ENCODE results near the gene SPPL2B. TPM values are rescaled to one million over a fixed set of nuclear protein-coding genes. Genes with fewer than 3 reads are reported as not detected.
A peak's percentile ranks its signal among the peaks of the same experiment; 100 is the strongest.
"Not testable (repeated sequence)": the region's sequence is repeated elsewhere in the genome, so short reads cannot be mapped to it uniquely, and the experiment has no call there.

SPPL2B gene
- total and polyA plus RNA-seq, 8 donors: 13.6 to 450 (median 74.1) TPM

- no peaks in the 10 kb centered on the region for H3K27me3 ChIP-seq
- TF ChIP-seq EP300 (IDR thresholded peaks at IDR 0.05) (no peak), POLR2A (IDR thresholded peaks at IDR 0.05) (no peak), POLR2AphosphoS5 (IDR thresholded peaks at IDR 0.05) (no peak), CTCF (IDR thresholded peaks at IDR 0.05) (no peak)
- peaks cover 0 to 17% (median 10%) of the 10 kb centered on the region in 4 donors for H3K4me1 ChIP-seq
- WGBS, 5 donors: 88 to 96% (median 92%) methylated on average over 4 to 24 of the region's 24 CpGs
- DNase-seq: no peak
- no peak overlapping the region for H3K27ac ChIP-seq
- no peaks in the 10 kb centered on the region for H3K9me3 ChIP-seq
- no peak overlapping the region for H3K4me3 ChIP-seq
- peaks cover 12 to 77% (median 74%) of the 10 kb centered on the region in 4 donors for H3K36me3 ChIP-seq
- intact Hi-C loops (cut with DNase I; ENCODE audit: low total_unique reads): no loop called here
Observed at GRCh38 chr19:2344381-2344870, 15.9 kb downstream of the SPPL2B start.

GRCh38 chr19:2345076-2345475 is 16.6 kb downstream of the SPPL2B start:
- H3K4me3 ChIP-seq: no peak overlapping the region
- WGBS, 5 donors: 93 to 97% (median 96%) methylated on average over 7 to 17 of the region's 17 CpGs
- intact Hi-C loops (cut with DNase I; ENCODE audit: low total_unique reads): no loop called here
- H3K27ac ChIP-seq: no peak overlapping the region
- no peak for DNase-seq
- TF ChIP-seq POLR2A (IDR thresholded peaks at IDR 0.05) (no peak), EP300 (IDR thresholded peaks at IDR 0.05) (no peak), CTCF (IDR thresholded peaks at IDR 0.05) (no peak), POLR2AphosphoS5 (IDR thresholded peaks at IDR 0.05) (no peak)
- no peaks in the 10 kb centered on the region for H3K9me3 ChIP-seq
- no peaks in the 10 kb centered on the region for H3K27me3 ChIP-seq
- H3K36me3 ChIP-seq: peaks cover 12 to 76% (median 73%) of the 10 kb centered on the region in 4 donors
- H3K4me1 ChIP-seq: peaks cover 0 to 17% (median 10%) of the 10 kb centered on the region in 4 donors

GRCh38 chr19:2345794-2346663 is 17.5 kb downstream of the SPPL2B start:
- WGBS, 5 donors: 43 to 57% (median 50%) methylated on average over 25 of the region's 25 CpGs
- intact Hi-C loops (cut with DNase I; ENCODE audit: low total_unique reads): no loop called here
- H3K4me1 ChIP-seq: peaks cover 0 to 17% (median 10%) of the 10 kb centered on the region in 4 donors
- H3K36me3 ChIP-seq: peaks cover 8 to 76% (median 72%) of the 10 kb centered on the region in 4 donors
- H3K27me3 ChIP-seq: no peaks in the 10 kb centered on the region
- no peak overlapping the region for H3K27ac ChIP-seq
- no peak overlapping the region for H3K4me3 ChIP-seq
- H3K9me3 ChIP-seq: no peaks in the 10 kb centered on the region
- DNase-seq: peak; percentile 80 to 88
- no peak for TF ChIP-seq EP300 (IDR thresholded peaks at IDR 0.05)

- H3K4me3 ChIP-seq; H3K9me3 ChIP-seq; intact Hi-C loops (cut with DNase I; ENCODE audit: low total_unique reads); H3K27me3 ChIP-seq; DNase-seq; H3K27ac ChIP-seq: not testable (repeated sequence)
- peaks cover 14 to 81% (median 76%) of the 10 kb centered on the region in 4 donors for H3K36me3 ChIP-seq
- WGBS, 5 donors: 92 to 95% (median 94%) methylated on average over 24 of the region's 24 CpGs
- peaks cover 0 to 17% (median 10%) of the 10 kb centered on the region in 4 donors for H3K4me1 ChIP-seq
Observed at GRCh38 chr19:2349818-2350217, 21.3 kb downstream of the SPPL2B start.

- no peaks in the 10 kb centered on the region for H3K27me3 ChIP-seq
- no peak overlapping the region for H3K27ac ChIP-seq
- H3K4me3 ChIP-seq: no peak overlapping the region
- H3K4me1 ChIP-seq: peaks cover 0 to 9% (median 6%) of the 10 kb centered on the region in 4 donors
- intact Hi-C loops (cut with DNase I; ENCODE audit: low total_unique reads): no loop called here
- TF ChIP-seq EP300 (IDR thresholded peaks at IDR 0.05) (no peak), POLR2A (IDR thresholded peaks at IDR 0.05) (no peak), POLR2AphosphoS5 (IDR thresholded peaks at IDR 0.05) (no peak), CTCF (IDR thresholded peaks at IDR 0.05) (no peak)
- DNase-seq: no peak
- WGBS, 5 donors: 87 to 93% (median 91%) methylated on average over 16 of the region's 16 CpGs
- peaks cover 14 to 81% (median 72%) of the 10 kb centered on the region in 4 donors for H3K36me3 ChIP-seq
- H3K9me3 ChIP-seq: no peaks in the 10 kb centered on the region
Observed at GRCh38 chr19:2350656-2351055, 22.2 kb downstream of the SPPL2B start.
